ENCODE results near the gene C1orf141.

The C1orf141 gene

GRCh38 chr1:67170751-67171573, 36.2 kb upstream of the C1orf141 start:
- H3K4me3 ChIP-seq (replicated peaks; ENCODE audit: low read depth, low read length): no peak overlapping the region
- no peak for TF ChIP-seq CTCF (IDR thresholded peaks at IDR 0.05; ENCODE audit: low read depth, low read length, missing control alignments)
- DNase-seq (ENCODE audit: extremely low read depth, low read depth): no peak

GRCh38 chr1:67169932-67170331, 35.2 kb upstream of the C1orf141 start:
- TF ChIP-seq CTCF (IDR thresholded peaks at IDR 0.05; ENCODE audit: low read depth, low read length, missing control alignments): no peak
- no peak for DNase-seq (ENCODE audit: extremely low read depth, low read depth)
- H3K4me3 ChIP-seq (replicated peaks; ENCODE audit: low read depth, low read length): no peak overlapping the region

GRCh38 chr1:67169496-67169895, 34.7 kb upstream of the C1orf141 start:
- no peak for TF ChIP-seq CTCF (IDR thresholded peaks at IDR 0.05; ENCODE audit: low read depth, low read length, missing control alignments)
- no peak for DNase-seq (ENCODE audit: extremely low read depth, low read depth)
- no peak overlapping the region for H3K4me3 ChIP-seq (replicated peaks; ENCODE audit: low read depth, low read length)

GRCh38 chr1:67166196-67166595, 31.4 kb upstream of the C1orf141 start, which contains the start of gene IL23R:
Gene IL23R (plus strand): TSS chr1:67166454. CDS start chr1:67168121, 1,667 bp downstream.
- H3K4me3 ChIP-seq (replicated peaks; ENCODE audit: low read depth, low read length): no peak within 1 kb of the TSS
- no peak for TF ChIP-seq CTCF (IDR thresholded peaks at IDR 0.05; ENCODE audit: low read depth, low read length, missing control alignments)
- DNase-seq (ENCODE audit: extremely low read depth, low read depth): no peak

- no peak overlapping the region for H3K4me3 ChIP-seq (replicated peaks; ENCODE audit: low read depth, low read length)
- TF ChIP-seq CTCF (IDR thresholded peaks at IDR 0.05; ENCODE audit: low read depth, low read length, missing control alignments): no peak
- no peak for DNase-seq (ENCODE audit: extremely low read depth, low read depth)
These were observed 30.8 kb upstream of the C1orf141 start for GRCh38 chr1:67165468-67166041.

- no peak overlapping the region for H3K4me3 ChIP-seq (replicated peaks; ENCODE audit: low read depth, low read length)
- DNase-seq (ENCODE audit: extremely low read depth, low read depth): peak; percentile 10
- no peak for TF ChIP-seq CTCF (IDR thresholded peaks at IDR 0.05; ENCODE audit: low read depth, low read length, missing control alignments)
These were observed 28.2 kb upstream of the C1orf141 start for GRCh38 chr1:67162954-67163353.

Measured in HFF-Myc (cell line).